Breast epithelium (tissue), 3 donors: ENCODE measurements around the gene GPATCH4.

Experiments
- CTCF ChIP-seq, 3 donors: fragments of 450-650 bp; IDR thresholded peaks; one replicate each; pipeline ENCODE4 v1.5.1; 2016 to 2017; ENCODE audit warnings: antibody characterized with exemption in 3 of 3, mild to moderate bottlenecking in 3 of 3, moderate library complexity in 3 of 3
- POLR2A ChIP-seq: fragments of 450-650 bp; IDR thresholded peaks from one replicate; pipeline ENCODE4 v1.6.1; 2016; ENCODE audit warnings: antibody characterized with exemption, mild to moderate bottlenecking, moderate library complexity

- TF ChIP-seq CTCF (IDR thresholded peaks at IDR 0.05), result no peak
- no peak for TF ChIP-seq POLR2A
Measured at GRCh38 chr1:156646738-156647211, 45.5 kb upstream of the GPATCH4 start.
